ENCODE data around the gene STPG3.
"Not testable (repeated sequence)": the region's sequence is repeated elsewhere in the genome, so short reads cannot be mapped to it uniquely, and the experiment has no call there.

STPG3 gene

GRCh38 chr9:137240318-137240840, 10.7 kb upstream of the STPG3 start:
- Mint-ChIP-seq H3K4me3 (peak overlapping the region; percentile 81), H3K27ac (no peak overlapping the region), H3K4me1 (peaks cover 53% of the 10 kb centered on the region), H3K9me3 (no peaks in the 10 kb centered on the region), H3K27me3 (ENCODE audit: low read depth, poor library complexity) (no peaks in the 10 kb centered on the region), H3K36me3 (ENCODE audit: low read depth) (peaks cover 15% of the 10 kb centered on the region)
- peak; percentile 65 for DNase-seq
- TF ChIP-seq, protein P1, sequence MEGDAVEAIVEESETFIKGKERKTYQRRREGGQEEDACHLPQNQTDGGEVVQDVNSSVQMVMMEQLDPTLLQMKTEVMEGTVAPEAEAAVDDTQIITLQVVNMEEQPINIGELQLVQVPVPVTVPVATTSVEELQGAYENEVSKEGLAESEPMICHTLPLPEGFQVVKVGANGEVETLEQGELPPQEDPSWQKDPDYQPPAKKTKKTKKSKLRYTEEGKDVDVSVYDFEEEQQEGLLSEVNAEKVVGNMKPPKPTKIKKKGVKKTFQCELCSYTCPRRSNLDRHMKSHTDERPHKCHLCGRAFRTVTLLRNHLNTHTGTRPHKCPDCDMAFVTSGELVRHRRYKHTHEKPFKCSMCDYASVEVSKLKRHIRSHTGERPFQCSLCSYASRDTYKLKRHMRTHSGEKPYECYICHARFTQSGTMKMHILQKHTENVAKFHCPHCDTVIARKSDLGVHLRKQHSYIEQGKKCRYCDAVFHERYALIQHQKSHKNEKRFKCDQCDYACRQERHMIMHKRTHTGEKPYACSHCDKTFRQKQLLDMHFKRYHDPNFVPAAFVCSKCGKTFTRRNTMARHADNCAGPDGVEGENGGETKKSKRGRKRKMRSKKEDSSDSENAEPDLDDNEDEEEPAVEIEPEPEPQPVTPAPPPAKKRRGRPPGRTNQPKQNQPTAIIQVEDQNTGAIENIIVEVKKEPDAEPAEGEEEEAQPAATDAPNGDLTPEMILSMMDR (IDR thresholded peaks at IDR 0.05), result no peak

- TF ChIP-seq, protein P1 (IDR thresholded peaks at IDR 0.05), result no peak
- DNase-seq, result peak; percentile 97
- Mint-ChIP-seq H3K4me1 (peaks cover 53% of the 10 kb centered on the region), H3K27me3 (ENCODE audit: low read depth, poor library complexity) (peaks cover 3% of the 10 kb centered on the region), H3K36me3 (ENCODE audit: low read depth) (peaks cover 15% of the 10 kb centered on the region), H3K9me3 (no peaks in the 10 kb centered on the region), H3K4me3 (peak within 1 kb of the TSS; percentile 89), H3K27ac (peak within 1 kb of the TSS; percentile 93)
Observed at GRCh38 chr9:137240841-137241489, 10.1 kb upstream of the STPG3 start, which contains the start of gene TUBB4B. TSS of gene TUBB4B (plus strand) at chr9:137241287. CDS start at chr9:137241361, 74 bp downstream.

GRCh38 chr9:137241490-137242268, 9.4 kb upstream of the STPG3 start:
- Mint-ChIP-seq H3K27me3 (ENCODE audit: low read depth, poor library complexity) (peaks cover 3% of the 10 kb centered on the region), H3K9me3 (no peaks in the 10 kb centered on the region), H3K36me3 (ENCODE audit: low read depth) (peaks cover 15% of the 10 kb centered on the region), H3K4me1 (peaks cover 56% of the 10 kb centered on the region), H3K4me3 (peak overlapping the region; percentile 89), H3K27ac (no peak overlapping the region)
- TF ChIP-seq, protein P1 (IDR thresholded peaks at IDR 0.05), result no peak
- no peak for DNase-seq

DNA sequence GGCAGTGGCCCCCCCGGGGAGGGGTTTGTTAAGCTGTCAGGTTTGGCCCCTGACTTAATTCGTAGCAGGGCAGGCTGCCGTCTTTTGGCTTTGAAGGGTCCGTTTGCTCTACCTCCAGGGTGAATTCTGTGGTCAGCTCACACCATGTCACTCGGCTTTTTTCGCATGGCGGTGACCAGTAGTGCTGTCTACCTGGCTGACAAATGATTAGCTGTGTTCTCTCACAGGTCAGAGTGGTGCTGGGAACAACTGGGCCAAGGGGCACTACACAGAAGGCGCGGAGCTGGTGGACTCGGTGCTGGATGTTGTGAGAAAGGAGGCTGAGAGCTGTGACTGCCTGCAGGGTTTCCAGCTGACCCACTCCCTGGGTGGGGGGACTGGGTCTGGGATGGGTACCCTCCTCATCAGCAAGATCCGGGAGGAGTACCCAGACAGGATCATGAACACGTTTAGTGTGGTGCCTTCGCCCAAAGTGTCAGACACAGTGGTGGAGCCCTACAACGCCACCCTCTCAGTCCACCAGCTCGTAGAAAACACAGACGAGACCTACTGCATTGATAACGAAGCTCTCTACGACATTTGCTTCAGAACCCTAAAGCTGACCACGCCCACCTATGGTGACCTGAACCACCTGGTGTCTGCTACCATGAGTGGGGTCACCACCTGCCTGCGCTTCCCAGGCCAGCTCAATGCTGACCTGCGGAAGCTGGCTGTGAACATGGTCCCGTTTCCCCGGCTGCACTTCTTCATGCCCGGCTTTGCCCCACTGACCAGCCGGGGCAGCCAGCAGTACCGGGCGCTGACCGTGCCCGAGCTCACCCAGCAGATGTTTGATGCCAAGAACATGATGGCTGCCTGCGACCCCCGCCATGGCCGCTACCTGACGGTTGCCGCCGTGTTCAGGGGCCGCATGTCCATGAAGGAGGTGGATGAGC, 8.6 kb upstream of the STPG3 start:
- Mint-ChIP-seq H3K27me3 (ENCODE audit: low read depth, poor library complexity) (peaks cover 8% of the 10 kb centered on the region), H3K9me3 (no peaks in the 10 kb centered on the region), H3K4me1 (peaks cover 60% of the 10 kb centered on the region), H3K27ac (peak overlapping the region; percentile 51), H3K36me3 (ENCODE audit: low read depth) (peaks cover 15% of the 10 kb centered on the region), H3K4me3 (peak overlapping the region; percentile 89)
- no peak for DNase-seq
- TF ChIP-seq, protein P1 (IDR thresholded peaks at IDR 0.05), result no peak

DNA sequence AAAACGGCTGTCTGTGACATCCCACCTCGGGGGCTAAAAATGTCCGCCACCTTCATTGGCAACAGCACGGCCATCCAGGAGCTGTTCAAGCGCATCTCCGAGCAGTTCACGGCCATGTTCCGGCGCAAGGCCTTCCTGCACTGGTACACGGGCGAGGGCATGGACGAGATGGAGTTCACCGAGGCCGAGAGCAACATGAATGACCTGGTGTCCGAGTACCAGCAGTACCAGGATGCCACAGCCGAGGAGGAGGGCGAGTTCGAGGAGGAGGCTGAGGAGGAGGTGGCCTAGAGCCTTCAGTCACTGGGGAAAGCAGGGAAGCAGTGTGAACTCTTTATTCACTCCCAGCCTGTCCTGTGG, 7.8 kb upstream of the STPG3 start:
- Mint-ChIP-seq H3K36me3 (ENCODE audit: low read depth) (peaks cover 15% of the 10 kb centered on the region), H3K4me3 (peak overlapping the region; percentile 89), H3K27ac (peak overlapping the region; percentile 36), H3K4me1 (peaks cover 59% of the 10 kb centered on the region), H3K27me3 (ENCODE audit: low read depth, poor library complexity) (peaks cover 10% of the 10 kb centered on the region)
- H3K9me3 Mint-ChIP-seq, DNase-seq: not testable (repeated sequence)

All from nephron progenitor cell (in vitro differentiated cells).